HG02623 (cell line): ENCODE measurements around the gene CSTPP1.
"Not testable (repeated sequence)": the region's sequence is repeated elsewhere in the genome, so short reads cannot be mapped to it uniquely, and the experiment has no call there.

Experiments used
- ATAC-seq: cut with Tn5 transposase; IDR thresholded peaks from one replicate; pipeline ENCODE4 v1.9.1; 2021; ENCODE audit warnings: moderate library complexity; ENCODE audit not compliant: unreplicated experiment

The CSTPP1 gene

GRCh38 chr11:46987183-46987582 lies 50.6 kb downstream of the CSTPP1 start:
- ATAC-seq, result no peak

- ATAC-seq, result not testable (repeated sequence)
Measured at GRCh38 chr11:46989810-46990487, 53.4 kb downstream of the CSTPP1 start.

GRCh38 chr11:46991391-46991790 lies 54.8 kb downstream of the CSTPP1 start:
- no peak for ATAC-seq

- not testable (repeated sequence) for ATAC-seq
Measured at GRCh38 chr11:46992386-46992785, 55.8 kb downstream of the CSTPP1 start.

DNA sequence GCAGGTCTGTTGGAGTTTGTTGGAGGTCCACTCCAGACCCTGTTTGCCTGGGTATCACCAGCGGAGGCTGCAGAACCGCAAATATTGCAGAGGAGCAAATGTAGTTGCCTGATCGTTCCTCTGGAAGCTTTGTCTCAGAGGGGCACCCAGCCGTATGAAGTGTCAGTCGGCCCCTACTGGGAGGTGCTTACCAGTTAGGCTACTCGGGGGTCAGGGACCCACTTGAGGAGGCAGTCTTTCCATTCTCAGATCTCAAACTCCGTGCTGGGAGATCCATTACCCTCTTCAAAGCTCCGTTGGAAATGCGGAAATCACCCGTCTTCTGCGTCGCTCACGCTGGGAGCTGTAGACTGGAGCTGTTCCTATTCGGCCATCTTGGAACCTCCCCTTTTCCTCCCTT lies 61.2 kb downstream of the CSTPP1 start:
- ATAC-seq, result not testable (repeated sequence)

GRCh38 chr11:46999217-46999616 lies 62.7 kb downstream of the CSTPP1 start:
- ATAC-seq, result no peak

GRCh38 chr11:47000033-47000432 lies 63.5 kb downstream of the CSTPP1 start:
- ATAC-seq, result no peak

- ATAC-seq, result no peak
Measured at GRCh38 chr11:47001781-47002181, 65.2 kb downstream of the CSTPP1 start.

DNA sequence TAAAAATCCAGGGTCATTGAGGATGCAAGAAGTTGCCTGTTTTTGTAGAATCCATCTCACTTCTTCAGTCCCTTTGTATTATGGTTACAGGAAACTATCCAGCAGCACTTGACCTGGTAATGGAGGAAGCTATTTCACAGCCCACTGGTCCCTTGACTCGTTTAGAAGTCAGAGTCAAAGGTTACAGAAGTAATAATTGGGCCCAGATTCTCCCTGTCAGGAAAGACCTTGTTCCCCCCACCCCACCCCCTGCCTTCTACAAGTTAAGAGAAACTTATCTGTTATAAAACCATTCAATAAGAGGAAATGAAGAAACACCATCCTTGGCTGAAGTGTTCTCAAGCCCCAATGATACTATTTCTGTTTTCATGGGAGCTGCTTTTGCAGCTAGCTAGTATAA lies 65.8 kb downstream of the CSTPP1 start:
- no peak for ATAC-seq

DNA sequence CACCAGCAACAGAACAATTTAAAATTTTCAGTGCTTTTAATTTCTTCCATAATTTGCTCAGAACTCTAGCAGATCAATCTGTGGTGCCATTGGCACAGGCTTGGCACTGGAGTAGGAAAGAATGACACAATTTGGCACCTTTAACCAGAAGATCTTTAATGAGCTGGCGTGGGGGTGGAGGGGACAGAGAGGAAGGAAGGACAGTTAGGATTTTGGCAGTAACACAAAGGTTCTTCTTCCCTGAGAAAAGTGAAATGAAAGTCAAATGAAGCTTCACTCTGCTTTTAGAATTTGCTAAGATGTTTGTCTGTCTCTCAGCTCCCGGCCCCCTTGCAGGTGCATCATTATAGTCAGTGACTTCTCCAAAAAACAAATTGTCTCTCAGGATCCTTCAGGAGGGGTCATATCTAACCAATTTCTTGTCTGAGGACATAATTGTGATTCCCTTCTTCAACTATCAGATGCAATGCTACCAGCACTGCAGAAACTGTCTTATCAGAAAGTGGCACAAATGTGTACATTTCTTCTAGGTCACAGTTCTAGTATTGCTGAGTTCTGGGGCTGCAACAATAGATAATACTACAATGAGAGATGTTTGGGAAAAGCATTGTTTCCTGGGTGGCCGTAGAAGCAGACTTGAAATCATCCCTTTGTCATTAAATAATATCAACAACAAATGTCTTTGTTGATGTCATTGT lies 66.8 kb downstream of the CSTPP1 start:
- no peak for ATAC-seq

DNA sequence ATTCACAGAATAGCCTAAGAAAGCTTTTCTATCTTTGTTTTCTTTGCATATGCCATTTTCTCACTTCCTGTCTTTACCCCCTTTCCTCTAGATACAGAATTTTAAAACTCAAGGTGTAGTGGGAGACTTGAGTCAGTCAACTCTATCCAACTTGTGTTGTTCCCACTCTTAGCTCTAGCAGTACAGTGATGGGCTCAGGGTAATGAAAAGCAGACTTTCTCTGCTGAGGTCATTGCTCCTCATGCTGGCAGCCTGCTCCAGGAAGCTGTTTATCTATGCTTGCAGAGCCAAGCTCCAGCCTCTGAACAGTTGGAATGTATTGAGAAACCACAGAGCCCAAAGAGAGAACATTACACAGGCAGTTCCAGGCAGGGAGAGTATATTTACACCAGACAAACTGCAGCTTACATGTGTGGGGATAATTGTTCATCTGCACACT lies 68.1 kb downstream of the CSTPP1 start:
- no peak for ATAC-seq

DNA sequence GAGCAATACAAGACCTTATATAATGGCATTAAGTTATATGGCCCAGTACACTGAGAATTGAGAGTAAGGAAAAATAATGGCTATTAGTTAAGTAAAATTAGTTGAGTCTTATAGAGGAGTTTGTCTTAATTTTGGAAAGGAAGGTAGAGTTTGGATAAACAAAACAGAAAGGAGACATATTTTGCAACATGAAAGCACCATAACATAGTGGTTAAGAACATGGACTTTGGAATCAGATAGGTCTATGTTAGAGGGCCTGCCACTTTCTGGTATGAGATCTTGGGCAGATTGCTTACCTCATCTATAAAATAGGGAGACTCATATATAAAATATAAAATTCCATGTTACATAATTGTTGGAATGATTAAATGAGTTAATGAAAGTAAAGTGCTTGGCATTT lies 68.9 kb downstream of the CSTPP1 start:
- no peak for ATAC-seq

- no peak for ATAC-seq
Measured at GRCh38 chr11:47007579-47007978, 71.0 kb downstream of the CSTPP1 start.

- no peak for ATAC-seq
Measured at GRCh38 chr11:47010179-47010578, 73.6 kb downstream of the CSTPP1 start.

DNA sequence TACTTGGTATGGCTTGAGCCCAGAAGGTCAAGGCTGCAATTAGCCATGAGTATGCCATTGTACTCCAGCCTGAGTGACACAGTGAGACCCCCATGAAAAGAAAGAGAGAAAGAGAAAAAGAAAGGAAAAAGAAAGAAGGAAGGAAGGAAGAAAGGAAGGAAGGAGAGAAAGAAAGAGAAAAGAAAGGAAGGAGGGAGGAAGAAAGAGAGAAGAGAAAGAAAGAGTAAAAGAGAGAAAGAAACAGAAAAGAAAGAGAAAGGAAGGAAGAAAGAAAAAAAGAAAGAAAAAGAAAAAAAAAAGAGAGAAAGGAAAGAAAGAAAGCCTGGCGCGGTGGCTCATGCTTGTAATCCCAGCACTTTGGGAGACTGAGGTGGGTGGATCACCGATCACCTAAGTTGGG lies 77.5 kb downstream of the CSTPP1 start:
- ATAC-seq, result no peak

DNA sequence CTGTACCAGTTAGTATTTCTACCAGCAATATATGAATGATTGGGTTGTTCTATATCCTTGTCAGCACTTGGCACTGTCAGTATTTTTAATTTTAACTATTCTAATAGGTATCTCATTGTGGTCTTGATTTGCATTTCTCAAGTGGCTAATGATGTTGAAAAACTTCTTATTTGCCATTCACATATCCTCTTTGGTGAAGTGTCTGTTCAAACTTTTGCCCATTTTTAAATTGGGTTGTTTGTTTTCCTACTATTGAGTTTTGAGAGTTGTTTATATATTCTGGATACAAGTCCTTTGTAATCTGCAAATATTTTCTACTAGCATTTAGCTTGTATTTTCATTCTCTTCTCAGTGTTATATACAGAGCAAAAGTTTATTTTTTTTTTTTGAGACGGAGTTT lies 82.1 kb downstream of the CSTPP1 start:
- ATAC-seq, result no peak

DNA sequence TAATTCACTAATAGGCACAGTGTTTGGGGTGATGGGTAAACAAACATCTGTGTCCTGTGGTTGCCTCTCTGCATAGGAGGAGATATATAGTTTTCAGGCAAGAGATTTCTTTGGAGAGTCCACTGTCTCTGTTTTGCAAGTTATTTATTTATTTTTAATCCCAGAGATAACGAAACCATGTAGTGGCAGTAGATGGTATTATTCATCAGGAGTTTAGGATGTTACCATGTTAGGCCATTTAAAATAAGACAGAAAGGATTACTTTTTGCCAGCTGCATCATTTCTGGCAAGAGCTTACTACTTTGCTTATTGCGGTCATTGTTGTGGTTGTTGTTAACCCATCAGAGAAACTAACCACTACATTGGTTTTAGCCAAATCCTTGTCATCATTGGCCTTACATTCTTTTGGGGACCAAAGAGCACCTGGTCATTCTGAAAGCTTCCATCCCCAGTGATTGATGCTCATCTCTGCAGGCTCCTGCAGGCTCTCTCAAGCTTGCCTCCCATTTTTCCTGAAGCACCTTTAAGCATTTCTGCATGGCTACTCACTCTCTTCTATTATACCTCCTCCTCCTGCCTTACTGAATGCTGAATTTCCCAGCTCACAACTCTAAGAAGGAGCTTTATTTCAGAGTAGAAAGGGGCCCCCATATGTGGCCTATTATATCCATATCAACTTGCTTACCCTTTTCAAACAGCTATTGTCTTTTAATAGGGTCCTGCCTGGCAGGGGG lies 84.4 kb downstream of the CSTPP1 start:
- ATAC-seq, result no peak

DNA sequence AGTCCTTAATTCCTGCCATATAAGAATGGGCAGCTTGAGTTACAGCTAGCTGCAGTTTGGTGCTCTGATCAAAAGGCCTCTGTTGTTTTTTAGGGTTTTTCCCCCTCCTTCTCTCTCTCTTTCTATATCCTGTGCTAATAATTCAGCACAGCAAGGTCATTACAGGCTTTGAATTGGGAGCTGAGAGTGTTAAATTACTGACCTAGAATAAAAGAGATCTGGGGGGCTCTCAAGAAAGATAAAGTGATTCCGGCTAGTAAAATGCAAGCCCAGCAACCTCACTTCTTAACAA lies 84.9 kb downstream of the CSTPP1 start:
- ATAC-seq, result no peak

DNA sequence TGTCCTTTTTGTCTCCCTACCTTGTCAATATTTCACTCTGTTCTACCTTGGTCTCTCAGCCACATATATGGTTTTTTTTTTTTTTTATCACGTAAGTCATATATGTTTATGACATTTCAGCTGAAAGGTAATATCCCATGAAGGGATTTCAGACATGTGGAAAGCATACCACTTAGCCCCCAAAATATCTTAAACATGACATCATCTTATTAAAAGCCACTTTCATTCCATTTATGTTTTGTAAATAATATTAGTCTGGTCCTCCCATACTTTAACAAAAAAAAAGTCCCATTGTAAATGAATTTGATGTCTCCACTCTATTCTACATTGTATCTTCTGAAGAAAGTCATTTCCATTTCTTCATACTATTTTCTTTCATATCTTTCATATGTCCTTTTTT lies 85.4 kb downstream of the CSTPP1 start:
- ATAC-seq, result no peak

DNA sequence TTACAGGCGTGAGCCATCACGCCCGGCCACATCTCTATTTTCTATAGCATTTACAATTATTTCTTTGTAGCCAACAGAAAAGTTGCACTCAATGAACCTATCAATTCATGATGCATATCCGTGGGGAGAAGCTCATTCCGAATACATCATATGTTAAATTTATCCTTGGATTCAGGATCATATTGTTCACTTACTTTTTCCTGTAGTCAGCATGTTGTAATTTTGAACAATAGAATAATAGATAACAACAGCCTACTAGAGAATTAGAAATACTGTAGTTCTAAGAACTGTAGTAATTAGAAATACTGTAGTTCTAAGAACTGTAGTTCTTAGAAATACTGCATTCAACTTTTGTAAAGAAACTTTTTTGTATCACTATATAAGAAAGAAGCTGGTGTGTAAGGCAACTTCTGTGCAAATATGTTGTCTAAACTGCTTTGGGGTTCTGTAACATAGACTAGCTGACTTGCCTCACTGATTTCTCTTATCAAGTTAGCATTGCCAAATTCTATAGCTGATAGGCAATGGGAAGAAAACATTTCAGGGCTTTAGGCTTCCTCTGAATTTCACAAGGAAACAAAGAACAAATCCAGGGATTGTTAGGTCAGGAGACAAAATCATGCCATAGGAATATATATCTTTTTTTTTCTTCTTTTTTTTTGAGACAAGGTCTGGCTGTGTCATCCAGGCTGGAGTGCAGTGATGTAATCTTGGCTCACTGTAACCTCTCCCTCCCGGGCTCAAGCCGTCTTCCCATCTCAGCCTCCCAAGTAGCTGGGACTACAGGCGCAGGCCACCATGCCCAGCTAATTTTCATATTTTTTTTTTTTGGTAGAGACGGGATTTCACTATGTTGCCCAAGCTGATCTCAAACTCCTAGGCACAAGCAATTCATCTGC lies 91.9 kb downstream of the CSTPP1 start:
- no peak for ATAC-seq

DNA sequence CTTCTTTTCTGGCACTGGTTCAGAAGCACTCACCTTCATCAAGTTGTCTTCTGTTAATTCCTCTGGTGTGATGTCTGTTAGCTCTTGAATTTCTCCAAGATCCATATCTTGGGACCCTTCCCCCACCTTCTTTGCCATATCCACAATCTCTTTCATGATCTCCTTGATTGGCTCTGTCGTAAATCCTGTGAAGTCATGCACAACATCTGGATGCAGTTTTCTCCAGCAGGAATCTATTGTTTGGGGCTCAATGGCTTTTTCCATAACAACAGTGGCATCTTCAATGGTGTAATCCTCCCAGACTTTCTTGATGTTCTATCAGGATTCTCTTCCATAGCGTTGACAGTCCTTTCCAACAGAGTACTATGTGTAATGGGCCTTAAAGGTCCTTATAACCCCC lies 96.9 kb downstream of the CSTPP1 start:
- ATAC-seq, result no peak
